ENCODE measurements around the gene HUS1.
"Not testable (repeated sequence)": the region's sequence is repeated elsewhere in the genome, so short reads cannot be mapped to it uniquely, and the experiment has no call there.

HUS1 gene

DNA sequence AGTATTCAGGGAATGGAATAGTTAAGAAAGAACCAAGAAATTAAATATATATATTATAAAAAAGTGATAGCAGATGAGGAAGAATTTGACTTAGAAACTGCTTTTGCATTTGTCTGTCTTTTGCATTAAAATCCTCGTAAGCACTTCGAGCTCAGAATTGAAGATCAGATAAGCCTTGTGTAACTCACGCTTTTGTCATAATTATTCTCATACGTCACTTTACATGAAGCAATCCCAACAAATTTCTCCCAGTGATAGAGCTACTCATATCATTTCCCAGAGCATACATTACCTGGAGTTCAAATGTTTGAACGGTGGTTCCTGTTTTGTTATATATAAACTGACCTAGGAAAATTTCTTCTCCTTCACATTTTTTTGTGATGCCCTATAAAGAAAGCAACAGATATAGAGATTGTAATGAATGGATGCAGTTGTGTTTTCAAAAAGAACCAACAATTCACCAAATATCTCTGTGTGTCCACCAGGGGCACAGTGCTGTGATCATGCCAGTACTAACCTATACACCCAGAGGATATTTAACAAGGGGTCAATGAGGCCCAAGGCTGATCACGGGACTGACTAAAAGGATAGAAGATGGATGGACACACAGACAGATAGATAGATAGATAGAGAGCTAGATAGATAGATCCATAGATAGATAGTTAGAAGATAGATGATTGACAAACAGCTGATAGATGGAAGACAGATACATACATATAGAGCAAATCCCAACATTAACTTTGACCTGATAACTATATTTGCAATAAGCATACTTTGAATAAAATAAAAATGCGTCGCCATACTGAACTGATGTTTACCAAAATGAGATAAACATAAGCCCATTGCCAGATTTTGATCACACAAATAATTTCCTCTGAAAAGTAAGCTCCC lies 9.3 kb upstream of the HUS1 start:
- Histone ChIP-seq H3K4me1 (ENCODE audit: insufficient read depth, low read length) (no peaks in the 10 kb centered on the region), H3K9me3 (ENCODE audit: insufficient read depth, low read length, severe bottlenecking) (no peaks in the 10 kb centered on the region), H3K4me2 (ENCODE audit: insufficient read depth, low read length) (no peak overlapping the region), H4K20me1 (ENCODE audit: insufficient read depth, low read length) (no peaks in the 10 kb centered on the region), H3K27ac (ENCODE audit: low read length) (no peak overlapping the region), H3K27me3 (ENCODE audit: insufficient read depth, low read length, poor library complexity) (no peaks in the 10 kb centered on the region), H3K4me3 (ENCODE audit: low read depth in 1 of 2, low read length in 2 of 2) (no peak overlapping the region), H3K9ac (ENCODE audit: low read depth, low read length) (no peak overlapping the region), H2AFZ (ENCODE audit: low read depth, low read length) (no peak overlapping the region), H3K79me2 (ENCODE audit: insufficient read depth, low read length) (no peaks in the 10 kb centered on the region), H3K36me3 (ENCODE audit: insufficient read depth, low read length) (no peaks in the 10 kb centered on the region)
- DNase-seq (no peak), ATAC-seq (ENCODE audit: insufficient read depth, low read depth) (no peak)
- TF ChIP-seq, protein P1, sequence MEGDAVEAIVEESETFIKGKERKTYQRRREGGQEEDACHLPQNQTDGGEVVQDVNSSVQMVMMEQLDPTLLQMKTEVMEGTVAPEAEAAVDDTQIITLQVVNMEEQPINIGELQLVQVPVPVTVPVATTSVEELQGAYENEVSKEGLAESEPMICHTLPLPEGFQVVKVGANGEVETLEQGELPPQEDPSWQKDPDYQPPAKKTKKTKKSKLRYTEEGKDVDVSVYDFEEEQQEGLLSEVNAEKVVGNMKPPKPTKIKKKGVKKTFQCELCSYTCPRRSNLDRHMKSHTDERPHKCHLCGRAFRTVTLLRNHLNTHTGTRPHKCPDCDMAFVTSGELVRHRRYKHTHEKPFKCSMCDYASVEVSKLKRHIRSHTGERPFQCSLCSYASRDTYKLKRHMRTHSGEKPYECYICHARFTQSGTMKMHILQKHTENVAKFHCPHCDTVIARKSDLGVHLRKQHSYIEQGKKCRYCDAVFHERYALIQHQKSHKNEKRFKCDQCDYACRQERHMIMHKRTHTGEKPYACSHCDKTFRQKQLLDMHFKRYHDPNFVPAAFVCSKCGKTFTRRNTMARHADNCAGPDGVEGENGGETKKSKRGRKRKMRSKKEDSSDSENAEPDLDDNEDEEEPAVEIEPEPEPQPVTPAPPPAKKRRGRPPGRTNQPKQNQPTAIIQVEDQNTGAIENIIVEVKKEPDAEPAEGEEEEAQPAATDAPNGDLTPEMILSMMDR (IDR thresholded peaks at IDR 0.05; ENCODE audit: borderline replicate concordance, extremely low read depth, low read length, poor library complexity, severe bottlenecking): no peak
- TF ChIP-seq EZH2 (IDR thresholded peaks at IDR 0.05; ENCODE audit: borderline replicate concordance, low read depth, low read length, severe bottlenecking): no peak

DNA sequence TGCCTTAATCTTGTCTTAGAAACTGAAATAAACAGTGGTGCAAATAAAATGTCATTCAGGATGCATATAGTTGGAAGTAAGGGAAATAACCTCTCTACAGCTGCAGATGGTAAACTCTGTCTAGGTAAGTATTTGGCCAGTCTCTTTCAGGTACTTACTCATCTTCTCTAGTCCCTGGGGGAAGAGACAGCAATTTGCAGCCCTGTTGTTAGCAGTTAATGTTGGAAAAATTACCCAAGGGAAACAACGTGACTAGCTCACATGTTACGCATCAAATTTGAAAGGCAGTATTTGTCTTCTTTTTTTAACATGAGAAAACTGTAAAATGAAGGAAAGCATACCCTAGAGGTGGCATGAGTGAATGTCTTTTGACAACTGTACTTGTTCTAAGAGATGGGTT lies 3.2 kb upstream of the HUS1 start:
- no peak for DNase-seq
- ATAC-seq (ENCODE audit: insufficient read depth, low read depth): no peak
- TF ChIP-seq, protein P1 (IDR thresholded peaks at IDR 0.05; ENCODE audit: borderline replicate concordance, extremely low read depth, low read length, poor library complexity, severe bottlenecking): no peak
- no peak for TF ChIP-seq EZH2 (IDR thresholded peaks at IDR 0.05; ENCODE audit: borderline replicate concordance, low read depth, low read length, severe bottlenecking)
- Histone ChIP-seq H3K4me1 (ENCODE audit: insufficient read depth, low read length) (peaks cover 14% of the 10 kb centered on the region; the same call in 1 of the 2 replicates), H2AFZ (ENCODE audit: low read depth, low read length) (no peak overlapping the region; the same call in 1 of the 2 replicates), H3K9me3 (ENCODE audit: insufficient read depth, low read length, severe bottlenecking) (no peaks in the 10 kb centered on the region), H3K27me3 (ENCODE audit: insufficient read depth, low read length, poor library complexity) (no peaks in the 10 kb centered on the region), H3K36me3 (ENCODE audit: insufficient read depth, low read length) (0 out of 2 replicates have a peak, but pooled peaks cover 3% of the 10 kb centered on the region), H3K9ac (ENCODE audit: low read depth, low read length) (no peak overlapping the region), H3K27ac (ENCODE audit: low read length) (no peak overlapping the region), H3K4me3 (ENCODE audit: low read depth in 1 of 2, low read length in 2 of 2) (no peak overlapping the region), H3K79me2 (ENCODE audit: insufficient read depth, low read length) (peaks cover 6% of the 10 kb centered on the region; the same call in 1 of the 2 replicates), H4K20me1 (ENCODE audit: insufficient read depth, low read length) (no peaks in the 10 kb centered on the region), H3K4me2 (ENCODE audit: insufficient read depth, low read length) (no peak overlapping the region)

DNA sequence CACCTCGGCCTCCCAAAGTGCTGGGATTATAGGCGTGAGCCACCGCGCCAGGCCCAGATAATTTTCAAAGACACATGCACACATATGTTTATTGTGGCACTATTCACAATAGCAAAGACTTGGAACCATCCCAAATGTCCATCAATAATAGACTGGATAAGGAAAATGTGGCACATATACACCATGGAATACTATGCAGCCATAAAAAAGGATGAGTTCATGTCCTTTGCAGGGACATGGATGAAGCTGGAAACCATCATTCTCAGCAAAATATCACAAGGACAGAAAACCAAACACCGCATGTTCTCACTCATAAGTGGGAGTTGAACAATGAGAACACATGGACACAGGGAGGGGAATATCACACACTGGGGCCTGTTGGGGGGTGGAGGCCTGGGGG lies 1.2 kb upstream of the HUS1 start:
- H3K4me1 ChIP-seq (ENCODE audit: insufficient read depth, low read length): peaks cover 14% of the 10 kb centered on the region; the same call in 1 of the 2 replicates

DNA sequence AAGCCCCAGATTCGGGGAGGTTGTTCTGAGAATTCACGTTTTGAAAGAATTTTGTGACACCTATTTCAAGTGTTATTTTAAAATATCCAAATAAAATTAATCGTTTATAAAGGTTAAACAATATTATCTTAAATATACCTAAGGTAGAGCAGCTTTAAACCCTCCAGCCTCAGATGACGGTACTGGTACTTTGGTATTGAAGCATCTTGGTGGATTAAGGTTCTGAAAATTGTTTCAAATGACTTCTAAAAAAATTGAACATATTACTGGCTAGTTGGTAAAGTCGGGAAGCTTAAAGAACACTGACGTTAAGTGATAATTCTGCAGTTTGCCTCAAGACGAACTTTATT lies 392 bp upstream of the HUS1 start:
- H3K4me3 ChIP-seq (ENCODE audit: low read depth in 1 of 2, low read length in 2 of 2): peak overlapping the region in 1 of 2 experiments; percentile 56; a peak in 2 of 4 replicates
- peaks cover 14% of the 10 kb centered on the region; the same call in 1 of the 2 replicates for H3K4me1 ChIP-seq (ENCODE audit: insufficient read depth, low read length)
- peak overlapping the region; percentile 53 for H3K4me2 ChIP-seq (ENCODE audit: insufficient read depth, low read length)
- H3K9ac ChIP-seq (ENCODE audit: low read depth, low read length): no peak overlapping the region
- no peaks in the 10 kb centered on the region for H4K20me1 ChIP-seq (ENCODE audit: insufficient read depth, low read length)
- DNase-seq: no peak
- no peaks in the 10 kb centered on the region for H3K27me3 ChIP-seq (ENCODE audit: insufficient read depth, low read length, poor library complexity)
- ATAC-seq (ENCODE audit: insufficient read depth, low read depth): no peak
- peaks cover 19% of the 10 kb centered on the region; the same call in 1 of the 2 replicates for H3K36me3 ChIP-seq (ENCODE audit: insufficient read depth, low read length)
- peaks cover 6% of the 10 kb centered on the region; the same call in 1 of the 2 replicates for H3K79me2 ChIP-seq (ENCODE audit: insufficient read depth, low read length)
- peak overlapping the region; percentile 80 for H2AFZ ChIP-seq (ENCODE audit: low read depth, low read length)
- no peaks in the 10 kb centered on the region for H3K9me3 ChIP-seq (ENCODE audit: insufficient read depth, low read length, severe bottlenecking)
- H3K27ac ChIP-seq (ENCODE audit: low read length): no peak overlapping the region
- TF ChIP-seq EZH2 (IDR thresholded peaks at IDR 0.05; ENCODE audit: borderline replicate concordance, low read depth, low read length, severe bottlenecking): no peak
- TF ChIP-seq, protein P1 (IDR thresholded peaks at IDR 0.05; ENCODE audit: borderline replicate concordance, extremely low read depth, low read length, poor library complexity, severe bottlenecking): no peak

More for the DNA sequence above, 1.2 kb upstream of the HUS1 start:
- not testable (repeated sequence) for H2AFZ ChIP-seq (ENCODE audit: low read depth, low read length); ATAC-seq (ENCODE audit: insufficient read depth, low read depth); H3K27ac ChIP-seq (ENCODE audit: low read length); H3K9ac ChIP-seq (ENCODE audit: low read depth, low read length); DNase-seq; H3K4me2 ChIP-seq (ENCODE audit: insufficient read depth, low read length); H3K4me3 ChIP-seq (ENCODE audit: low read depth in 1 of 2, low read length in 2 of 2); H3K9me3 ChIP-seq (ENCODE audit: insufficient read depth, low read length, severe bottlenecking); H3K79me2 ChIP-seq (ENCODE audit: insufficient read depth, low read length); H3K27me3 ChIP-seq (ENCODE audit: insufficient read depth, low read length, poor library complexity); H4K20me1 ChIP-seq (ENCODE audit: insufficient read depth, low read length)
- H3K36me3 ChIP-seq (ENCODE audit: insufficient read depth, low read length): peaks cover 17% of the 10 kb centered on the region; the same call in 1 of the 2 replicates

Measured in DND-41 (cell line).